ENCODE results near the gene MAN1C1.
A peak's percentile ranks its signal among the peaks of the same experiment; 100 is the strongest.

Gene MAN1C1

GRCh38 chr1:25743164-25744139, 126.9 kb downstream of the MAN1C1 start:
- DNase-seq: peak; percentile 98

DNA sequence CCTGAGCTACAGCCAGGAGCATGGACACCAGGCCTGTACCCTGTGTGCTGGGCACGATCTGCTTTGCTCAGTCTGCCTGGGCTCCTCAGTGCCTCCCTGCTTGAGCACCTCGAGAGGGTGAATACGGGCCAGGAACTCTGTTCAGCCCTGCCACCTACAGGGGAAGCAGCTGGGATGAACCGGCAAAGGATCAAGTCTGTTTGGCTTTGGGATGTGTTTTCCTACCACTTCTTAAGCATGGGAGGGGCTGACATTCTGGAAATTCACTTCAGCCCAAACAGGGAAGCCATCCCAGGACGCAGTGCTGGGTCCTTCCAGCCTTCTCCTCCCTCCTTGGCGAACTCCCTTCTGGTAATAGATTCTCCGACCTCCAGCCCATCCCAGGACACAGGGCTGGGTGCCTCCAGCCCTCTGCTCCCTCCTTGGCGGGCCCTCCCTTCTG, 127.6 kb downstream of the MAN1C1 start:
- peak; percentile 94 for DNase-seq

GRCh38 chr1:25744636-25745425, 128.2 kb downstream of the MAN1C1 start:
- no peak for DNase-seq

DNA sequence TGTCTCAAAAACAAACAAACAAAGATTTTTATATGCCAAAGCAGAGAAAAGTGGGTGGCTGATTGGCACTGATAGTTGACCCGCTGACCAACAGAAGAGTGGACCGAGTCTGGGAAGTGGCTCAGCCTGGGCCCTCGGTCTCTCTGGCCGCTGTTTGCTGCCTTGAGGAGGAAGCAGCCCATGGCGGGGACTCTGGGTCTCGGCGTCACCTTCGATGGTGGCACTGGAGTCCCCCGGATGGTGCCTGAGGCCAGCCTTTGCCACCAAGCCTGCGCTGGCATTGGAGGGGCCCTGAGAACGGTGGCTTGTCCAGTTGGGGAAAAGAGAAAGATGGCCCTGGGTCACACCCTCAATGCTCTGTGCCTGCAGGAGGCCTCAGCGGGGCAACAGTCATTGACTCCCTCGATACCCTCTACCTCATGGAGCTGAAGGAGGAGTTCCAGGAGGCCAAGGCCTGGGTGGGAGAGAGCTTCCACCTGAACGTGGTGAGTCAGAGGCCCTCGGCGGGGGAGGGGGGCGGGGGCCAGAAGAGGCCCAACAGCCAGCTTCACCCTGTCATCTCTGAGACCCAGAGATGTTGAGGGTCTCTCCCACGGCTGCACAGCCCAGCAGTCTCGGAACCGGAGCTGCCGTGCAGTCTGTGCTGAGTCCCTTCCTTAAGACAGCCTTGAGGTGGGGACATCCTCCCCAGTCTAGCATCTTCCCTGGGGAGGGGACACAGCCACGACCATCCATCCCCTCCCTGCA, 129.9 kb downstream of the MAN1C1 start:
- DNase-seq: no peak

- DNase-seq: peak; percentile 36
These were observed 130.6 kb downstream of the MAN1C1 start for GRCh38 chr1:25747046-25747719.

GRCh38 chr1:25748531-25749205, 132.1 kb downstream of the MAN1C1 start:
- peak; percentile 50 for DNase-seq

DNA sequence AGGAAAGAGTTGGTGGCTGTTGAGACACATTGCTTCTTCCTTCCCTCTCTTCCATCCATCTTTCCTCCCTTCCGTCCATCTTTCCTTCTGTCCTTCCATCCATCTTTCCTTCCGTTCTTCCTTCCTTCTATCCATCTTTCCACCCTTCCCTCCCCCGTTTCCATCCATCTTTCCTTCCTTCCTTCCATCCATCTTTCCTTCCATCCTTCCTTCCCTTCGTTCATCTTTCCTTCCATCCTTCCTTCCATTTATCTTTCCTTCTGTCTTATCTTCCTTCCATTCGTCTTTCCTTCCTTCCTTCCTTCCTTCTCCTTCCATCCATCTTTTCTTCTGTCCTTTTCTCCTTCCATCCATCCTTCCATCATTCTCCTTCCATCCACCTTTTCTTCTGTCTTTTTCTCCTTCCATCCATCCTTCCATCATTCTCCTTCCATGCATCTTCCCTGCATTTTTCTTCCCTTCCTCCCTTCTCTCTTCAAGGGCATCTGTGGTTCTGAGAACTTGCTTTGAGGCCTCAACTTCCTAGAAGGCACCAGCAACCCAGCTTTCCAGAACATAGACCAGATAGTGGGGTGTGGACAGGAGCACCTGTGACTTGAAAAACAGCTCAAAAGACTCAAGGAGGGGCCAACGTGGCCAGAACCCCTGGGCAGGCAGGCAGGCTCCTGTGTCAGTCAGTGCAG, 134.5 kb downstream of the MAN1C1 start:
- no peak for DNase-seq

DNA sequence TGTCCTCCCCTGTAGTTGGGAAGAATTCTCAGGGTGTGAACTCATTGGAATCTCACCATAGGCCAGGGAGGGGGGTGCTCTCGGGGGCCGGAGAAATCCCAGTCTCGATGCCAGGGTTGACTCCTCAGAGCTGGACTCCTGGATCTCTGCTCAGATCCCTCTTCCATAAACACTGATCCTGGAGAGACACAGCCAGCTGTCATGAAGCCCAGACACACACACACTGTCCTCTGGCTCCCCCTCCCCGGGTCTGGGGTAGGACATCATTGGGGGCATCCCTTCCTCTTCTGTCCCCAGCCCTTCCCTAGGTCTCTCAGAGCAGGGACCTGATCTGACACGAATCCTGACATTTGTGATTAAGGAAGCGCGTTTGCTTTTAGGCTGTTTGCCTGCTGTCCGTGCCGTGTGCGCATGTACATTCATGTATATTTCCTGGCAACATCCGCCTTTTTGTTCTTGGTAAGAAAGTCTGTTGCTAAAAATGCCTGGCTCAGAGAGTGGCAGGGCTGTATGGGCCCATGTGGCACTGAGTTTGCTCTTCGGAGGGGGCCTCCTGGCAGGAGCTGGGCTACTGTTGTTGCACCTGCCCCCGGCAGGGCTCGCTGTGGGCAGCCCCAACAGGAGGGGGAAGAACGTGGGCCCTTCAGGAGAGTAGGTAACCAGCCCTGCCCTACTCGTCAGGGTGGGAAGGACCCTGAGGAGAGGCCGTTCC, 138.0 kb downstream of the MAN1C1 start:
- peak; percentile 86 for DNase-seq

- DNase-seq: no peak
These were observed 139.0 kb downstream of the MAN1C1 start for GRCh38 chr1:25755475-25756125.

DNA sequence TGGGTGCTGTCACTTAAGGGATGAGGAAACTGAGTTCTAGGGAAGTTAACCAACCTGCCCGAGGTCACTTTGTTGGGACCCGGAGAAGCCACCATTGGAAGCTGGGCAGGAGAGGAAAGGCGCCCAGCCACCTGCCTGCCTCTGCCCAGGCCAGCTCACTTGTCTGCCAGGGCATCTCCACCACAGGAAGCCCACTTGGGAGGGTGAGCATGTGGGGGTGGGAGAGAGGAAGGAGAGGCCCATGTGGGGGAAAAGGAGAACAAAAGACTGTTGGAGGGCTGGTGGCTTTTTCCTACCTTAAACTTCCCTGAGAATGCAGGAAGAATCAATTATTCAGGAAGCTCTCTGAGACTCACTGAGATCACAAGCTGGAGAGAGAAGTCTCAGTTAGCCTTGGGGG, 139.6 kb downstream of the MAN1C1 start:
- no peak for DNase-seq

- DNase-seq: no peak
These were observed 140.7 kb downstream of the MAN1C1 start for GRCh38 chr1:25757151-25757845.

- no peak for DNase-seq
These were observed 141.2 kb downstream of the MAN1C1 start for GRCh38 chr1:25757846-25758185.

DNA sequence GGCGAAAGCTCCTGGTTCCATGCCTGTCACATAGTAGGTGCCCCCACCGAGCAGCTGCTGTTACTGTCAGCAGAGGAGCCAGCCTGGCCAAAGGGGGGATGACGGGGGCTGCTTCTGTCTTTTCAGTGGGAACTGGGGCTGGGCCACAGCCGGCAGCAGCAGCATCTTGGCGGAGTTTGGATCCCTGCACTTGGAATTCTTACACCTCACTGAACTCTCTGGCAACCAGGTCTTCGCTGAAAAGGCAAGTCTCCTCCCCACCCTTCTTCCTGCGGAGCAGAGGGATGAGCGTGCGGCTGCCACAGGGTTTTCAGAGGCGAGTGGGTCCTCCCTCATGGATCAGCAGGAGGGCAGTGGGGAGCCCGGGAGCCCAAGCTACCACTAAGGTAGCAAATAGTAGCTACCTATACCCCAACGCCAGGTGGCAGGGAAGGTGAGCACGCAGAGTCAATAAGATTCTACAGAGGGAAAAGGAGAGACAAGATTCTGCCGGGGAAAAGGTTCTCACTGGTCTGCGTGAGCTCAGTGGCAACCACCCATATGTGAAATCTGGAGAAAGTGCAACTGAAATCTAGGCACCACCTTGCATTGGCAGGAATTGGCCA, 142.0 kb downstream of the MAN1C1 start:
- DNase-seq: peak; percentile 95

- DNase-seq: peak; percentile 51
These were observed 143.6 kb downstream of the MAN1C1 start for GRCh38 chr1:25760122-25760719.

DNA sequence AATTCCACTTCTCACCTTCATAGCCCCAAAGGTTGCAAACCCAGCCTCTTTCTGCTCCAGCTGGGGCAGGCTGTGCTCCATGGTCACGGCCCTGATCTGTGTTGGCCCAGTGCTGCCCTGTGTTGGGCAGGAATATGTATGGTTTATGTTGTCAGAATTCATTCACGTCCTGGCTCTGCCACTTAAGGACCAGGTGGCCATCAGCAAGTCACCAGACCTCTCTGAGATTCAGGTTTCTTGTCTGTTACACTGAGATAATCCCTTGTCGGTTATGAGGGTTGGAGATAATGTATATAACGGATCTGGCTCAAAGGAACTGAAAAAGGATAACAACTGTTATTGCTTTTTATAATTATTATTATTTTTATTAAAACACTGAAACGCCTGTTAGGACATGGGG, 144.3 kb downstream of the MAN1C1 start:
- DNase-seq: no peak

- no peak for DNase-seq
These were observed 146.9 kb downstream of the MAN1C1 start for GRCh38 chr1:25763493-25763892.

GRCh38 chr1:25765136-25765922, 148.7 kb downstream of the MAN1C1 start:
- no peak for DNase-seq

Measured in NCI-H446 treated with DMSO at 0.1 percent for 48 hours (cell line).